Suppressor macrophage (primary cell): ENCODE results near the gene PRKCD.

Experiments used
- DNase-seq, 4 experiments: peaks; one replicate each; pipeline ENCODE4 v3.0.0-alpha.2; 2020 to 2022

The PRKCD gene

DNA sequence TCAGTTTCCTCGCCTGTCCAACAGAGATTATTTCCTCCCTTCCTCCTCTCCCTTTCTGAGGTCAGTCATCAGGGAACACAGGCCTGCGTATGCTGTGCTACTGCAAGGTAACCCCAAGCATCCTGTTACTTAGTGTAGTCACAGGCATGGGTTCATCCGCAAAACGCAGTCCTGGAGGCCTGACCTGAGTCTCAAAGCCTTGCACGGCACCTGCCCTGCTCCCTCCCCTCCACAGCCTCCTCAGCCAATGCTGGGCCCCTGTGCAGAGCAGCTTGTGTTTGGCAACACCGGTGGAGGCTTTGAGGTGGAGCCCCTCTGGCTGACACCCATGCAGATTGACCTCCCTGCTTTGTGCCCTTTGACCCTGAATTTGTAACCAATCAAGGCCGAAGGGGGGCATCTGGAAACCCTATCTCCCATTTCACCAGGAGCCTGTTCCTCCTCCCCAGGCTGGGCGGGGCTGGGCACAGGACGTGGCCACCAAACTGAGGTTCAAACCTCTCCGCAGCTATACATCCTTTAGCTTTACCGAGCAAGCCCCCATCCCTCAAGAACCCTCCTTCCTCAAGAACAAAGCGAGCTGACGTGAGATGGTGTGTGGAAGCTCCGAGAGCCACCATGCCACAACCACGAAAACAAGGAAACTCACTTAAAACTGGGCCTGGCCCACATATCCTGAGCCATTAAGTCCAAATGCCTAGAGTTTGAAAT lies 73.3 kb downstream of the PRKCD start:
- no peak for DNase-seq

DNA sequence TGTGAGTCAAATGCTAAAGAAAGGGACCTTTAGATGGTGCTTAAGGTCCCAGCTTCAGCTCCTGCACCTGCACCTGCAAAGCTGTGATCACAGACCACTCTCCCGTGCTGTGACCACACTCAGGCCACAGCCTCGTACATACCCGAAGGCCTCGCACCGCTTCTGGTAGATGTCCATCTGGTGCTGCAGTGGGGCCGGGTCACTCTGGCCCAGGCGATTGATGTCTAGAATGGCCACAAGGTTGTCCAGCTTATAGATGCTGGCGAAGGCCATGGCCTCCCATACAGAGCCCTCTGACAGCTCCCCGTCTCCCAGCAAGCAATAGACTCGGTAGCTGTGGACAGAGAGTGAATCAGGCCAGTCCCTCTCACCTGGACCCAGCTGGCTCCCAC lies 73.8 kb downstream of the PRKCD start:
- no peak for DNase-seq

DNA sequence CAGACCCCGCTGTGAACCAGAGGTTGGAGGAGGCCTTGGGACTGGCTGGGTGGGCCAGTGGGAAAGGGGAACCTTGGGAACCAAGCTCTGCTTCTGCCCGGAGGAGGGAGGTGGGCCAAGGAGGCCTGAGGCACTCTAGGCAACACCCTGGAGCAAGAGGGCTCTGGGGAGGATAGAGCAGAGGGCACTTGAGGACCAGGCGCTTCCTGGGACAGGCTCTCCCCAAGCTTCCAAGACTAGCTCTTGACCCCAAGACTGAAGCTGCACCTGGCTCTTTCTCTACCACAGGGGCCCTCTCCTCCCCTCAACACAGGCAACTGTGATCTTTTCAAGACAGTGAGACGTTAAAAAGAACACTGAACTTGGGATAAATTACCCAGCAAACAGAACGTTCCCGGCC lies 74.5 kb downstream of the PRKCD start:
- no peak for DNase-seq

DNA sequence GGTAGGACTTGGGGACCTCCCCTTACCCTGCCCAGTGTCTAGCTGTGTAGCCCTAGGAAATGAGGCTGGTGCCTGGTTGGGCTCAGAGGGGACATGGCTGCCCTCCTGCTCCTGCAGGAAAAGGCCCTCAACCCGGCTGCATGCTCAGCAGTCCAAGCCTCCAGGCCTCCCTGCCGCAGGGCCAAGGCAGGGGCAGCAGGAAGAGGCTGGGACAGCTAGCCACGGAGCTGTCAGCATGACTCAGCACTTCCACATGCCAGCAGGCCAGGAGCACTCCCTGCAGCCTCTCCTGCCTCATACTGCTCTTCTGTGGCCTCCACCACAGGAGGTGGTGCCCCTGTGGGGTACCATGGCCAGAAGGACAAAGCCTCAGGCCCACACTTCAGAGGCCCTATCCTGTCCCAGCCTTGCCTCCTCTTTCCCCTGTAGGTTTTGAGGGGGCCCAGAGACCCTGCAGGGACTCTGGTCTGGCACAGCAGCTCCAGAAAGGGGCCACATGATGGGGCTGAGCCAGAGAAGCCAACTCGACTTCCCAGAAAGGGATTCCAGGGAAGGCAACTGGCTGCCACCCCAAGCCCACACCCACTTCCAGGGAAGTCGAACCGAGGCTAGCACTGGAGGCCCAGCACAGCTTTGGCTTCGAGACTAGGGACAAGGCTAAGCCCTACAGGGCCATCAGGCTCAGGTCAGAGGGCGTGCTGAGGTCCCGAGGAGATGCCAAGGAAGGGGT lies 75.3 kb downstream of the PRKCD start:
- peak; percentile 68 to 88 (median 85) for DNase-seq

DNA sequence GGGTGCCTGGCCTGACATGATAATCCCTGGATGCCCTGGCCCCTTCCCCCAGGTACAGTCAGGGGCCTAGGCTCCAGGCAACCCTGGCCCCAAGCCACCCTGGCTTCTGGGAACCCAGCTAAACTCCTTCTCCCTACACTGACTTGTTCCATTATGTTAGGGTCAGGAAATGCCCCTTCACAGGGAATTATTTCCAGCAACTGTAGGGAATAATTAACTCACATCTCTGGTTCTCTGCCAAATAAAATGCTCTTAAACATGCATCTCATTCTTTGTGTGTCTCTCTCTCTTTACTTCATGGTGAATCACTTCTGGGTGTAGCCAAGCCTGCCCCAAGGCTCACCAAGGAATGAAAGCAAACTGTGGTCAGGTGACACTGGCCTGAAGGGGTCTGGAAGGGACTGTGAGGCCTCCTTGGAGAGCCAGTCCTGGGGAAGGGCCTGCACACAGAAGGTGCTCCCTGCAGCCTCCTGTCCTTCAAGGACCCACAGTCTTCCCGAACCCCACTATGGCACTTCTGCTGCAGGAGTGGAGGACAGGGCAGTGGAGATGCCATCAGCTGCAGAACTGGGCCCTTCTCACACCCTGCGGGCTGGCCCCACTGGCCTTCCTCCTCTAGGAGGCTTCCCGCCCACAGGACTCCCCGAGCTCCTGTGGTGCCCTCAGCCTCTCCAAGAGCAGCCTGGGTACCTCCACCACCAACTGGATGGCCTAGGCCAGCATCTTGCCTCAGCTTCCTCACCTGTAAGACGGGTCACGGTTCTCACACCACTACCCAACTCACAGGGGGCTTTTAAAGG lies 77.2 kb downstream of the PRKCD start:
- peak in 1 of 4 experiments; percentile 61 for DNase-seq

DNA sequence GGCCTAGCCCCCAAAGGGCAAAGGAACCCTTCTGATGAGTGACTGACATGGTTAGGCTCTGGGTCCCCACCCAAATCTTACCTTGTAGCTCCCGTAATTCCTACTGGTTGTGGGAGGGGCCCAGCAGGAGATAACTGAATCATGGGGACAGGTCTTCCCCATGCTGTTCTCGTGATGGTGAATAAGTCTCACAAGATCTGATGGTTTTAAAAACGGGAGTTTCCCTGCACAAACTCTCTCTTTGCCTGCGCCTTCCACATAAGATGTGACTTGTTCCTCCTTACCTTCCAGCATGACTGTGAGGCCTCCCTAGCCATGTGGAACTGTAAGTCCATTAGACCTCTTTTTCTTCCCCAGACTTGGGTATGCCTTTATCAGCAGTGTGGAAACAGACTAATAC lies 77.9 kb downstream of the PRKCD start:
- DNase-seq, result peak in 3 of 4 experiments; percentile 32 to 61 (median 34)

DNA sequence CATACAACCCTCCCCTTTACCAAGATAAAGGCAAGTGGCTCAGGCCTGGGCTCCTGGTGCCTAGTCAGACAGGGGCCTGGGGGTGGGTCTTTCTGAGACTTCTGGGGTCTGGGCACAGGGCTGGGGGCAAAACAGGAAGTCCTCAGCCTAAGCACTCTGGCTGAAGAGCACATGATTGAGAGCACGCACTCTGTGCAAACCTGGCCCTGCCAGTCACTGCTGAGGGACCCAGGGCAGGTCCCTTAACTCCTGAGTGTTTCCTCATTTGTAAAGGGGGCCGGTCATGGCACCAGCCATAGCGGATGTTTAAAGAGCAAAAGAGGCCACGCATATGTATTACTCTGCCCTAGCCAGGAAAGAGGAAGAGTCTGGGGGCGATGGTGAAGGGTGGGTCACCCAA lies 78.8 kb downstream of the PRKCD start:
- DNase-seq, result peak in 3 of 4 experiments; percentile 36 to 64 (median 41)

DNA sequence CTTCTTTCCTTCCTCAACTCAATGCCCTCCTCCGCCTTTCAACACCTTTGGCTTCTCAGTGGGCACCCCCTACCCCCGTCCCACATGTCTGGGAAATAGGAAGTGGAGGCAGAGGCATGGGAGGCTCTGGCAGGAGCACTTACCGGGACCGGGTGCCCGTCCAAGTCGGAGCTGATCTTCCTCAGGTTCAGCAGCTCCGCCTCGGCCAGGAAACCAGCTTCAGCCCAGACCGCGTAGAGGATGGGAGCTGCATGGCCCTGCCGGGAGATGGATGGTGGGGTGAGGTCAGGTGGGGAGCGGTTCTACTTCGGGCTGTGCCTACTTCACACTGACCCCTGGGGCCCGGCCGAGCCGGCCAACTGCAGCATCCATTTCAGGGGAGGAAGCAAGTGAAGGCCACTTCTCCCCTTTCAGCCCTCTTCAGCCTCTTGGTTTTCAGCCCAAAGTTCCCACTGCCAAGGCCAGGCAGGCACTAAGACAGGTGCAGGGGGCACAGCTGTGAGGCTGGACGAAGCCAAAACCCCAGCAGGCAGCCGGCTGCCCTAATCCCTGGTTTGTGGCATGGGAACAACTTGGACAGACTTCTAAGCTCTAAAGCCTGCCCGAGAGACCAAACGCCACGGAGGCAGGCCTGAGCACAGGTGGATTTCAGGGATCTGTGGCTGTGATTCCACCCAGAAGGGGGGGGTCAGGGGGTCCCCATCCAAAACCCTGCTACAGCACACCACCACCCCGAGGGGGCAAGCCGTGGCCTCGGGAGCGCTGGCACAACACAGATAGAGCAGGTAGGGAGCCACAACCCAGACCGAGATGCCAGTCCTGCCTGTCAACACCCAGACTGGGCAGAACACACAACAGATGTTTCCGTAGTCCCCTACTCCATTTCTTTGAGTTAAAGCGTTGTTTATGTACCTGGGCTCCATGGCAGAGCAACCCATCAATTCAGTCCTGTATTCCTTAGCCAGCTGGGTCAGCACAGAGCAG lies 80.3 kb downstream of the PRKCD start:
- no peak for DNase-seq

DNA sequence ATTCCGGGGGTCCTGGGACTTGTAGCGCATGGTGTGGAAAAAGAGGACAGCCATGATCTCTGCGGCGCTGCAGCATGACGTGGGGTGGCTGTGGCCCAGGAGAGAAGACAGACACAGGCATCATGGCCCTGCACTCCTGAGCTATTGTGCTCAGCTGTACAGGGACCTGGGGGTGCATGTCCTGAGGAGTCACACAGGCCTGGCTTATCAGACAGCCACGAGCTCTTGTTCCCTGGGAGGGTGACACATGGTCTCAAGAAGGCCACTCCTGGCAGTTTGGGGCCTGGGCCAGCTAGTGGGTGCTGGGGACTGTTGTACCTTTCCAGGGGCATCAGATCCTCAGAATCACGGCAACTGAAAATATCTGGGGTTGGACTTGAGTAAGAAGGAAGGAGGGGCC lies 81.1 kb downstream of the PRKCD start:
- no peak for DNase-seq
